ENCODE data around the gene KHK. TPM values are rescaled to one million over a fixed set of nuclear protein-coding genes. Genes with fewer than 3 reads are reported as not detected.

The KHK gene
- total and polyA plus RNA-seq, 12 donors: 0.32 to 4.6 (median 2.2) TPM

GRCh38 chr2:27042159-27042661, 44.4 kb upstream of the KHK start:
- H3K27ac ChIP-seq: no peak overlapping the region
- no peak for DNase-seq
- H3K4me3 ChIP-seq: no peak overlapping the region
- H3K27me3 ChIP-seq: no peaks in the 10 kb centered on the region
- intact Hi-C loops (cut with DNase I): no loop called here
- WGBS, 2 donors: 77 to 79% methylated on average over 10 of the region's 10 CpGs
- peaks cover 0 to 7% (median 0%) of the 10 kb centered on the region in 9 donors for H3K4me1 ChIP-seq
- peaks cover 0 to 64% (median 41%) of the 10 kb centered on the region in 9 donors for H3K36me3 ChIP-seq
- ATAC-seq: peak in 1 of 8 donors; percentile 18
- no peaks in the 10 kb centered on the region for H3K9me3 ChIP-seq
- no peak for TF ChIP-seq CTCF (IDR thresholded peaks at IDR 0.05)

- intact Hi-C loops (cut with DNase I): no loop called here
- no peak for TF ChIP-seq CTCF (IDR thresholded peaks at IDR 0.05)
- Histone ChIP-seq H3K4me3 (no peak overlapping the region), H3K9me3 (no peaks in the 10 kb centered on the region), H3K36me3 (peaks cover 0 to 55% (median 32%) of the 10 kb centered on the region in 9 donors), H3K27me3 (no peaks in the 10 kb centered on the region), H3K4me1 (peaks cover 0 to 7% (median 0%) of the 10 kb centered on the region in 9 donors), H3K27ac (no peak overlapping the region)
- no peak for ATAC-seq
- no peak for DNase-seq
- 91 to 92% methylated on average over 7 of the region's 7 CpGs for WGBS, 2 donors
These were observed 43.5 kb upstream of the KHK start for GRCh38 chr2:27042985-27043634.

- H3K4me1 ChIP-seq: peaks cover 7 to 22% (median 16%) of the 10 kb centered on the region in 9 donors
- 8 to 9% methylated on average over 52 of the region's 52 CpGs for WGBS, 2 donors
- H3K4me3 ChIP-seq: peak overlapping the region; percentile 78 to 97 (median 94)
- intact Hi-C loops (cut with DNase I): loop anchor here in 6 of 10 donors (1.0 to 5.0 kb wide), 4 partner anchors 21 to 38 kb away; partner anchors contain the start of genes KHK (in 6 of the 6) and OST4 (in 2 of the 6)
- H3K36me3 ChIP-seq: peaks cover 0 to 18% (median 8%) of the 10 kb centered on the region in 9 donors
- H3K27ac ChIP-seq: peak overlapping the region; percentile 15 to 92 (median 88)
- DNase-seq (peak in 1 of 2 donors; percentile 37), ATAC-seq (peak; percentile 14 to 49 (median 22))
- H3K9me3 ChIP-seq: no peaks in the 10 kb centered on the region
- no peaks in the 10 kb centered on the region for H3K27me3 ChIP-seq
- no peak for TF ChIP-seq CTCF (IDR thresholded peaks at IDR 0.05)
These were observed 36.9 kb upstream of the KHK start for GRCh38 chr2:27049422-27050280.
